Coronary artery (tissue), 2 donors: Measurements from ENCODE around the gene NIPAL4.

Experiments
- DNase-seq: peaks from one replicate; pipeline ENCODE4 v3.0.0-alpha.2; 2017; ENCODE audit warnings: low spot score
- H3K27ac ChIP-seq, 2 donors: fragments of 200-600 bp; sonication (generic); one replicate each; pipeline ENCODE4 v1.5.1; 2016 to 2019
- H3K4me3 ChIP-seq: fragments of 200-600 bp; sonication (generic); 2 replicates; pipeline ENCODE4 v1.5.1; 2016; ENCODE audit warnings: mild to moderate bottlenecking, moderate library complexity
- TF ChIP-seq, protein P1 (sequence below): fragments of 200-600 bp; sonication (generic); IDR thresholded peaks from one replicate; pipeline ENCODE4 v1.5.1; 2019; ENCODE audit warnings: antibody characterized with exemption

NIPAL4 gene

GRCh38 chr5:157506066-157506590, 46.1 kb downstream of the NIPAL4 start:
- H3K4me3 ChIP-seq, result no peak overlapping the region
- TF ChIP-seq, protein P1, sequence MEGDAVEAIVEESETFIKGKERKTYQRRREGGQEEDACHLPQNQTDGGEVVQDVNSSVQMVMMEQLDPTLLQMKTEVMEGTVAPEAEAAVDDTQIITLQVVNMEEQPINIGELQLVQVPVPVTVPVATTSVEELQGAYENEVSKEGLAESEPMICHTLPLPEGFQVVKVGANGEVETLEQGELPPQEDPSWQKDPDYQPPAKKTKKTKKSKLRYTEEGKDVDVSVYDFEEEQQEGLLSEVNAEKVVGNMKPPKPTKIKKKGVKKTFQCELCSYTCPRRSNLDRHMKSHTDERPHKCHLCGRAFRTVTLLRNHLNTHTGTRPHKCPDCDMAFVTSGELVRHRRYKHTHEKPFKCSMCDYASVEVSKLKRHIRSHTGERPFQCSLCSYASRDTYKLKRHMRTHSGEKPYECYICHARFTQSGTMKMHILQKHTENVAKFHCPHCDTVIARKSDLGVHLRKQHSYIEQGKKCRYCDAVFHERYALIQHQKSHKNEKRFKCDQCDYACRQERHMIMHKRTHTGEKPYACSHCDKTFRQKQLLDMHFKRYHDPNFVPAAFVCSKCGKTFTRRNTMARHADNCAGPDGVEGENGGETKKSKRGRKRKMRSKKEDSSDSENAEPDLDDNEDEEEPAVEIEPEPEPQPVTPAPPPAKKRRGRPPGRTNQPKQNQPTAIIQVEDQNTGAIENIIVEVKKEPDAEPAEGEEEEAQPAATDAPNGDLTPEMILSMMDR, result no peak
- DNase-seq, result no peak
- H3K27ac ChIP-seq, result no peak overlapping the region

DNA sequence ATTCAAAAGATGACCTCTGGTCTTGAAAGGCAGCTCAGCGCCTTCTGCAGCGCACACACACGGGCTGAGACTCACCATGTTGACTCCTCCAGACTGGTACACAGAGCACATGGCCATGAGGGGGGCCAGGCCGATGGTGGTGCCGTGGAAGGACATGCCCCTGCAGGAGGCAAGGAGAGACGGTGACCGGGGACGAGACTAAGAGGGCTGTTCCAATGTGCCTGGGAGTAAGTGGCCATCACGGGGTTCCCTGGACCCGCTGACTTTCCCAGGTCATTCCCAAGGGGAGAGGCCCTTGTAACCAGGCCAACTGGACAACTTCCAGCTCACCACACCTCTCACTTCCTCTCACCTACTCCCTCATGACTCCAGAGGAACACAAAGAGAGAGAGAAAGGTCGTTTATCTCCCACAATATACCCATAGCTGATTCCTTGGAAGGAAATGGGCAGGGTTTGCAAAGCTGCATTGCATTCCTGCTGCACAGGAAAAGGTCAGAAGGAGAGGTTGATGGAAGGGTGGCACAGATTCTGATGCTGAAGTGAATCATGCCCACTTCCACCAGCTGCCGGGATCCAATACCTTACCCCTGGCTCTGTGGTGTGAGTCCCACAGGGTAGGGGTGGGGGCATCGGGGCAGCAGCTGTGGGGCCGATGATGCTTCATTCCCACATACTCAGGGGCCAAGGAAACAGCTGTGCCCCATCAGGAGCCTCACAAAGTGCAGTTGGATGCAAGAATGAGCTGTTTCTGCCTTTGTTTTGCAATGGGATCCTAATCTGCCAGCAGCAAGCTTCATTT, 47.2 kb downstream of the NIPAL4 start:
- H3K4me3 ChIP-seq, result no peak overlapping the region
- no peak for DNase-seq
- TF ChIP-seq, protein P1, result no peak
- no peak overlapping the region for H3K27ac ChIP-seq

GRCh38 chr5:157509093-157509492, 49.1 kb downstream of the NIPAL4 start:
- DNase-seq, result no peak
- no peak overlapping the region for H3K27ac ChIP-seq
- H3K4me3 ChIP-seq, result no peak overlapping the region
- TF ChIP-seq, protein P1, result no peak

DNA sequence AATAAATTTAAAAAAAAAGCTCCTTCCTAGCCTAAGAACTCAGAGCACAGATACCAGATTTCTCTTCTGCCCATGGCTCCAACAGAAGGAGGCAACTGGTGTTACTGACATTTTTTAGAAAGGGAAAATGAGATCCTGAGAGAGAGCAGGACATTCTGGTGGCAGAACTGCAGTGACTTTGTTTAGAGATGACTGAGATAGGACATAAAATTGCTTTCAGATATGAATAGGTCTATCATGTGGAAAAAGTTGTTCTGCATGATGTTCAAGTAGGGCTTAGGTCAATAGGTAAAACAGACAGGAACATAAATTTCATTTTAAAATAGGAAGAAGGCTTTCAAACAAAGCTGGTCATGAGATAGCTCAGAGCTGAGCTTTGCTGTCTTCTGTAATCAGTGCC, 49.6 kb downstream of the NIPAL4 start:
- H3K27ac ChIP-seq, result no peak overlapping the region
- TF ChIP-seq, protein P1, result no peak
- H3K4me3 ChIP-seq, result no peak overlapping the region
- no peak for DNase-seq

- TF ChIP-seq, protein P1, result no peak
- DNase-seq, result no peak
- H3K27ac ChIP-seq, result peak overlapping the region; percentile 78 to 84
- H3K4me3 ChIP-seq, result no peak overlapping the region
These were observed 50.7 kb downstream of the NIPAL4 start for GRCh38 chr5:157510682-157511081.

GRCh38 chr5:157511651-157512644, 51.9 kb downstream of the NIPAL4 start:
- TF ChIP-seq, protein P1, result no peak
- DNase-seq, result peak; percentile 96
- peak overlapping the region; percentile 78 to 84 for H3K27ac ChIP-seq
- H3K4me3 ChIP-seq, result no peak overlapping the region
